BE2C (cell line): Measurements from ENCODE around the gene CLRN2.

Experiments used
- DNase-seq: peaks from one replicate; pipeline ENCODE4 v3.0.0-alpha.2; 2020
- H3K27me3 ChIP-seq: fragments of 250-450 bp; sonication (Bioruptor Pico); 2 replicates; pipeline ENCODE4 v1.5.1; 2020; ENCODE audit warnings: mild to moderate bottlenecking
- H3K36me3 ChIP-seq: fragments of 250-450 bp; sonication (Bioruptor Pico); 2 replicates; pipeline ENCODE4 v1.5.1; 2020; ENCODE audit warnings: mild to moderate bottlenecking
- H3K4me1 ChIP-seq: fragments of 250-450 bp; sonication (Bioruptor Pico); 2 replicates; pipeline ENCODE4 v1.5.1; 2020
- H3K4me3 ChIP-seq: 2 replicates; pipeline ENCODE4 v1.5.1; 2011; ENCODE audit warnings: low read depth, low read length
- H3K9me3 ChIP-seq: fragments of 250-450 bp; sonication (Bioruptor Pico); 2 replicates; pipeline ENCODE4 v1.5.1; 2020
- TF ChIP-seq, protein P1 (sequence below): IDR thresholded peaks from 2 replicates; pipeline ENCODE4 v1.5.1; 2012; ENCODE audit warnings: mild to moderate bottlenecking, low read depth, low read length

Gene CLRN2

DNA sequence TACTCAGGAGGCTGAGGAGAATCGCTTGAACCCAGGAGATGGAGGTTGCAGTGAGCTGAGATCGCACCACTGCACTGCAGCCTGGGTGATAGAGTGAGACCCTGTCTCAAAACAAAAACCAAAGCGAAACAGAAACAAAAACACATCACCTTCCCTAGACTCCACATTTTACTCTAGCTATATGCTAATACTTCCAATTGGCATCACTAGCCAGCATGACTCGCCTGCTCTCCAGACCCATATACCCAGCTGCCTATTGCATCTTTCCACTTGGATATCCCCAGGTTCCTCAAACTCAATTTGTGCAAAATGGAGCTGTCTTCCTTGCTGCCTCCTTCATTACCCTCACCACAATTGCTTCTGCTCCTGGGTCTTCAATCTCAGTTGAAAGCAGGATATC lies 39.6 kb downstream of the CLRN2 start:
- TF ChIP-seq, protein P1, sequence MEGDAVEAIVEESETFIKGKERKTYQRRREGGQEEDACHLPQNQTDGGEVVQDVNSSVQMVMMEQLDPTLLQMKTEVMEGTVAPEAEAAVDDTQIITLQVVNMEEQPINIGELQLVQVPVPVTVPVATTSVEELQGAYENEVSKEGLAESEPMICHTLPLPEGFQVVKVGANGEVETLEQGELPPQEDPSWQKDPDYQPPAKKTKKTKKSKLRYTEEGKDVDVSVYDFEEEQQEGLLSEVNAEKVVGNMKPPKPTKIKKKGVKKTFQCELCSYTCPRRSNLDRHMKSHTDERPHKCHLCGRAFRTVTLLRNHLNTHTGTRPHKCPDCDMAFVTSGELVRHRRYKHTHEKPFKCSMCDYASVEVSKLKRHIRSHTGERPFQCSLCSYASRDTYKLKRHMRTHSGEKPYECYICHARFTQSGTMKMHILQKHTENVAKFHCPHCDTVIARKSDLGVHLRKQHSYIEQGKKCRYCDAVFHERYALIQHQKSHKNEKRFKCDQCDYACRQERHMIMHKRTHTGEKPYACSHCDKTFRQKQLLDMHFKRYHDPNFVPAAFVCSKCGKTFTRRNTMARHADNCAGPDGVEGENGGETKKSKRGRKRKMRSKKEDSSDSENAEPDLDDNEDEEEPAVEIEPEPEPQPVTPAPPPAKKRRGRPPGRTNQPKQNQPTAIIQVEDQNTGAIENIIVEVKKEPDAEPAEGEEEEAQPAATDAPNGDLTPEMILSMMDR = no peak
- Histone ChIP-seq H3K4me3 (no peak overlapping the region), H3K4me1 (no peaks in the 10 kb centered on the region; the same call in 1 of the 2 replicates), H3K27me3 (no peaks in the 10 kb centered on the region), H3K36me3 (no peaks in the 10 kb centered on the region), H3K9me3 (no peaks in the 10 kb centered on the region)
- no peak for DNase-seq

DNA sequence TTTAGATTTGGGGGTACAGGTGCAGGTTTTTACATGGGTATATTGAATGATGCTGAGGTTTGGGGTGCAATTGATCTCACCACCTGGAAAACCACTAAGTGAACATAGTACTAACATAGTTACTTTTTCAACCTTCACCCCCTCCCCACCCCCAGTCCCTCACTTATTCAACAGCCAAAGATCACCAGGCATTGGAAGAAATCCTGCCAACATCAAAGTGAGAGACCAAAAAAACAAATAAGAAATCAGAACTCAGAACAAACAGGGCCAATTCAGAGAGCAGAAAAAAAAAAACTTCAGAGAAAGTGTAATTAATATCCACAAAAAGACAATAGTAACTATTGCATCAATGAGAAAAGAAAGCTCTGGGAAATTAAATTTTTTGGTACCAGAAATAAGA lies 41.5 kb downstream of the CLRN2 start:
- no peak for DNase-seq
- H3K9me3 ChIP-seq = no peaks in the 10 kb centered on the region
- no peaks in the 10 kb centered on the region for H3K27me3 ChIP-seq
- no peak overlapping the region for H3K4me3 ChIP-seq
- H3K4me1 ChIP-seq = peaks cover 6% of the 10 kb centered on the region; the same call in 1 of the 2 replicates
- H3K36me3 ChIP-seq = no peaks in the 10 kb centered on the region
- TF ChIP-seq, protein P1 = no peak

GRCh38 chr4:17557880-17558279 lies 42.9 kb downstream of the CLRN2 start:
- Histone ChIP-seq H3K27me3 (no peaks in the 10 kb centered on the region), H3K4me1 (peaks cover 12% of the 10 kb centered on the region)
- DNase-seq = no peak

GRCh38 chr4:17558941-17559708 lies 44.2 kb downstream of the CLRN2 start:
- Histone ChIP-seq H3K4me3 (no peak overlapping the region), H3K9me3 (no peaks in the 10 kb centered on the region), H3K36me3 (no peaks in the 10 kb centered on the region), H3K27me3 (no peaks in the 10 kb centered on the region), H3K4me1 (peaks cover 12% of the 10 kb centered on the region)
- TF ChIP-seq, protein P1 = no peak
- DNase-seq = no peak

More at GRCh38 chr4:17557880-17558279, 42.9 kb downstream of the CLRN2 start:
- Histone ChIP-seq H3K4me3 (no peak overlapping the region), H3K9me3 (no peaks in the 10 kb centered on the region), H3K36me3 (no peaks in the 10 kb centered on the region)
- TF ChIP-seq, protein P1 = no peak

DNA sequence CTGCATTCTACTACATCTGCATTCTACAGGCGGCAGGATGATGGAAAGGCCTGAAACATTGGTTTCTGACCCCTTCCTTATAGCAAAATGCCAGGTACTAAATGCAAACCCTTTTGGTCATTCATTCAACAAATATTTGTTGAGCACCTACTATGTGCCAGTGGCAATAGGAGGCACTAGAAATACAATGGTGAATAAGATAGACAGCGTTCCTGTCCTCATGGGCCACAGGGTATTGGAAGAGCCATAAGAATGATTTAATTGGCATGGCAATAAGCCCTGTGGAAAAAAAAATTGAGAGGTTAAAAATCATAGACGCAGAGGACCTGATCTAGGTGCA lies 44.7 kb downstream of the CLRN2 start:
- H3K36me3 ChIP-seq = no peaks in the 10 kb centered on the region
- H3K4me3 ChIP-seq = no peak overlapping the region
- H3K27me3 ChIP-seq = no peaks in the 10 kb centered on the region
- no peaks in the 10 kb centered on the region for H3K9me3 ChIP-seq
- TF ChIP-seq, protein P1 = no peak
- H3K4me1 ChIP-seq = peaks cover 12% of the 10 kb centered on the region
- DNase-seq = no peak

GRCh38 chr4:17560065-17560673 lies 45.2 kb downstream of the CLRN2 start:
- DNase-seq = no peak
- Histone ChIP-seq H3K9me3 (no peaks in the 10 kb centered on the region), H3K36me3 (no peaks in the 10 kb centered on the region), H3K27me3 (no peaks in the 10 kb centered on the region), H3K4me3 (no peak overlapping the region), H3K4me1 (peaks cover 12% of the 10 kb centered on the region)
- TF ChIP-seq, protein P1 = no peak
